GM21390 (cell line): Measurements from ENCODE around the gene TMEM63C.
"Not testable (repeated sequence)": the region's sequence is repeated elsewhere in the genome, so short reads cannot be mapped to it uniquely, and the experiment has no call there.

Experiments used
- ATAC-seq: cut with Tn5 transposase; IDR thresholded peaks from one replicate; pipeline ENCODE4 v1.9.1; 2021; ENCODE audit not compliant: unreplicated experiment

TMEM63C gene

GRCh38 chr14:77275041-77275580 is 93.5 kb downstream of the TMEM63C start:
- no peak for ATAC-seq

GRCh38 chr14:77275601-77276017 is 94.0 kb downstream of the TMEM63C start:
- no peak for ATAC-seq

DNA sequence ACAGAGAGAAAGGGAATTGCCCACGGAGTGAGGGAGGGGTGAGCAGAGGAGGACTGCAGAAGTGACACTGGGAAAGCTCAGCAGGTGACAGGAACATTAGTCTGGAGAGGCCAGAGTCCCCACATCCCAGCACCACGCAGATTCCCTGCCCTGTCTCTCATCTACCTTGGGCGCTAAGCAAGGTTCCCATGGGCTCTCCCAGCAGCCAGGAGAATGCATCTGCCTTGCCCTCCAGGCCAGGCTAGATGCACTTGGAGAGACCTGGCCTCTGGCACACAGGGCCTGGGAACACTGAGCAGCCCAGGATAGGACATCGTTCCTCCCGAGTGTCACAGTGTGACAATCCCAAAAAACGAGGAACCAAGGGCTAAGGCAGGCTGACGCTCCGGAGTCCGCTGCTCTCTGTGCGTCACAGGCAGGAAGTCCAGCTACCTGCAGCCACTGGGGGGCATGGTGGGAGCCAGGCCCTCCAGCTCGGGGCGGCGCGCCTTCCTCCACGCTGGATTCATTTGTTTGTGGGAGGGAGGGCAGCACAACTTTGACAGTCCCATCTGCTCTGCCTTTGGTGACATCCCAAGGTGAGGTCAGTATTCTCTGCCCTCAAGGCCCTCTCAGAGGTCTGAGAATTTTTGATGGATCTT is 94.8 kb downstream of the TMEM63C start:
- ATAC-seq: no peak

- no peak for ATAC-seq
Measured at GRCh38 chr14:77276959-77277358, 95.4 kb downstream of the TMEM63C start.

GRCh38 chr14:77278461-77279230 is 97.0 kb downstream of the TMEM63C start:
- no peak for ATAC-seq

GRCh38 chr14:77279719-77280118 is 98.1 kb downstream of the TMEM63C start:
- ATAC-seq: no peak

- ATAC-seq: not testable (repeated sequence)
Measured at GRCh38 chr14:77280921-77281320, 99.3 kb downstream of the TMEM63C start.

- ATAC-seq: no peak
Measured at GRCh38 chr14:77281852-77282410, 100.3 kb downstream of the TMEM63C start.

- ATAC-seq: no peak
Measured at GRCh38 chr14:77284066-77284465, 102.5 kb downstream of the TMEM63C start.

DNA sequence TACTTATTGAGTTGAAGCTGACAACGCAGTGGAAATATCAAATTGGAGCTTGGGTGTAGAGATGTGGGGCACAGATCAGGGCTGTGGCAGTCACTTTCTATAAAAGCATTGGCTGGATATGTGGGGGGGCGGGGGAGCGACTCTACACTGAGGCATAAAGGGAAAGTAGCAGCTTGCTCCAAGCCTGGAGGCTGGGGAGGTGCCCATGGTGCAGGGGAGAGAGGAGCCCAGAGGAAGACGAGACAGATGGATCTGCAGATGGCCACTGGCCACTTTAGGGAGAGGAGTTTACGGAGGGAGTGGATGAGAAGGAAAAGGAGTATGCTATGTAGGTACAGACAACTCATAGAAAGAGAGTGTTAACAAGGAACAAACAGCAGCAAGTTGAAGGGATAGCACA is 102.9 kb downstream of the TMEM63C start:
- no peak for ATAC-seq

DNA sequence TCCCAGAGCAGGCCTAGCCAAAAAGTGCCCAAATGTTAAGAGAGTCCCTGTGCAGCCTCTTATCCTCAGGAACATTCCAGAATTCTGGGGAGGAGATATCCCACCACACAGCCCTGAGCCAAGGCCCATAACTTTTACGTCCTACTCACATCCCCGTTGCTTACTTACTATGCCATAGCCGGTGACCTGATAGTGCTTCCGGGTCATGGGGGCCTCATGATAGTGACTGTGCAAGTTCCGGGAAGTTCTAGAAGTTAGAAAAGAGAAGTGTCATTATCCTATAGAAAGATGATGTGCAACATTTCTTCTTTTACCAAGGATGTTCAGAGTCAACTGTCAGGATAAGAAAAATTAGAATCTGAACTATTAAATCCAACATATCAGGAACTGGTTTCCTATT is 105.0 kb downstream of the TMEM63C start:
- ATAC-seq: no peak

GRCh38 chr14:77290705-77291104 is 109.1 kb downstream of the TMEM63C start:
- ATAC-seq: no peak

GRCh38 chr14:77296155-77296554 is 114.6 kb downstream of the TMEM63C start:
- no peak for ATAC-seq

GRCh38 chr14:77296906-77297305 is 115.3 kb downstream of the TMEM63C start:
- no peak for ATAC-seq

DNA sequence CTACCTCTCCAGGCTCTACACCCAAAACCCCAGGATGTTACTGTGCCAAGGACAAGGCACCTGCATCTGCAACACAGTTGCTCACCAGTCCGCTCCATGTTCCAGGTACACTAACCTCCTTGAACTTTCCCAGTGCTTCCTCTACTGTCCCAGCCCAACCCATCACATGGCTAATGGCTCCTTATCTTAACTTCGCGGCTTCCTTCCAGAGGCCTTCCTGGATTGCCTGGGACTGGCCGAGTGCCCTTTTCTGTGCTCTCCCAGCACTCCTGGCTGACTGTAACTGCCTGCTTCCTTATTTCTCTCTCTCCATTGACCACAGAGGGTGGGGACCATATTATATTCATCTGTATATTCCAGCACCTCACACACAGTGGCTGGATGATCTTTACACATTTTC is 118.2 kb downstream of the TMEM63C start:
- no peak for ATAC-seq

- no peak for ATAC-seq
Measured at GRCh38 chr14:77301103-77301502, 119.5 kb downstream of the TMEM63C start.

- ATAC-seq: no peak
Measured at GRCh38 chr14:77302926-77303325, 121.3 kb downstream of the TMEM63C start.

- ATAC-seq: no peak
Measured at GRCh38 chr14:77303417-77304156, 122.0 kb downstream of the TMEM63C start.

- no peak for ATAC-seq
Measured at GRCh38 chr14:77305696-77306095, 124.1 kb downstream of the TMEM63C start.

DNA sequence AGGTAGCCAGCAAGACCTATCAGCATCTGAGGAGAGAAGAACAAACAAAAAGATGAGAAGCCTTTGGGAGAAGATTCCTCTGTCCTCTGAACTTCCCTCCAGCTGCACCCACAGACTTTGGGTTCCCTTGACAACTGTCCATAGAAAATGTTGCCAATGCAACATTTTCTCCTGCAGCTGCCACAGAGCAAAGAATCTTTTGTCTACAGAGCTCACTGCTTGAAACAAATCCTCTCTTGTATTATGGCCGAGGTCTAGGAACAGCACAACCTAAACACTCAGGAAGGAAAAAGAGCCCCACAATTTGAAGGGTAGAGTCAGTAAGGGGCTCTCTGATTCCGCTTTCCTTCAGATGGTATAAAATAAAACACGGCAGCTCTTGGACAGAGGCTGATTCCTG is 124.8 kb downstream of the TMEM63C start:
- ATAC-seq: no peak

DNA sequence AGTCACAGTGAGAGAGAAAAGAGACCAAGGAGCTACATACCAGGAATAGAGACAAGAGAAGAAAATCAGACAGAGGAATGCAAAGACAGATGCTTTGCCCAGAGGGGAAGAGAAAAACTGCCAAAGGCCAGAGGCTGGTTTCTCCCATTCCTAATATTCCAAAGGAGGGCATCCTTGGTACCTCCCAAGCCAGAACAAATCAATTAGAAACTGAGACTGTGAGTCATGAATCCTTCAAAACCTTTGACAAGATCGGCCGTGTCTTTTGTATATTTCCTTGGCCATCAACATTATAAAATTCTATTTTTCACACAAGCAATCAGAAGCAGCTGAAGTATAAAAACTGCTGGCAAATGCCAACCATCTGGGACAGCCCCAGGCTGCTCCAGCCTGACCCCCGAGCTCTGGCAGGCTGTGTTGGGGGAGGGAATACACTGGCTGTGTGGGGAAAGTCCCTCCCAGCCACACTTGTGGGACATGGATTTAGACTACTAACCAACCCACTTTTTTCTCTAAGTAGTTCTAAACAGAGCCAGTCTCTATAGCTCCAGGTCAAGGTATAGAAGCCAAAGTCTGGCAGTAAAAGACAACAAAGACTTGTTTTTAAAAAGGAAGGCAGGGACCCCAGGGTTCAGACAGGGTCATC is 125.4 kb downstream of the TMEM63C start:
- no peak for ATAC-seq
